Measurements from ENCODE around the gene RIMOC1.
"Not testable (repeated sequence)": the region's sequence is repeated elsewhere in the genome, so short reads cannot be mapped to it uniquely, and the experiment has no call there.

RIMOC1 gene

DNA sequence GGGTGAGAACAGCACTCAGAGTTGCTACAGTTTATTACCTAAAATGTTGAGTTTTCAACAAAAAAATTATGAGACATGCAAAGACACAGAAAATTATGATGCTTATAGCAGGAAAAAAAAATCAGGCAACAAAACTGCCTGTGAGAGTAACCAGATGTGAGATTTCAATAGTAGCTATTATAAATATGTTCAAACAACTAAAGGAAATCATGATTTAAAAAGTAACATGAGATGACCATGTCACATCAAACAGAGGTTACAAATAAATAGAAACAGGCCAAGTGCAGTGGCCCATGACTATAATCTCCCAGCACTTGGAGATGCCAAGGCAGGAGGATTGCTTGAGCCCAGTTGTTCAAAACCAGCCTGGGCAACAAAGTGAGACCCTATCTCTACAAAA, 12.1 kb upstream of the RIMOC1 start:
- DNase-seq = no peak

- peak; percentile 45 for DNase-seq
Observed at GRCh38 chr5:41893074-41893851, 10.9 kb upstream of the RIMOC1 start.

DNA sequence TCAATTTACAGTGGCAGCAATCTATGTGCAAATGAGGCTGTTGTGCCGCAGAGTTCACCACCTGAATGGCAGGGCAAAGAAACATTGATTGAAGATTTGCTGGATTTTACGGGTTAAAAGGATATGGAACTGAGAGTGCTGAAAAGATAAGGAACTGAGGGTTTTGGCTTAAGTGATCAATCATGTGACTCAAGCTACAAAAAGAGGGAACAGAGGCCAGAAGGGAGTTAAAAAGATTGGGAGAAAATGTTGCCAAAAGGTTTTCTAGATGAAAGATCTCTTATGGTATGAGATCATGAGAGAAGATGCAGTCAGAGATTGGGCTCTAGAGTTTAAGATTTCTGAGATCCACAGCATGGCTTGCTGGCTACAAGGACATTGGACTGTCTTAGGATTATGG, 7.9 kb upstream of the RIMOC1 start:
- DNase-seq = peak; percentile 3

- no peak for DNase-seq
Observed at GRCh38 chr5:41903382-41903891, 707 bp upstream of the RIMOC1 start.

DNA sequence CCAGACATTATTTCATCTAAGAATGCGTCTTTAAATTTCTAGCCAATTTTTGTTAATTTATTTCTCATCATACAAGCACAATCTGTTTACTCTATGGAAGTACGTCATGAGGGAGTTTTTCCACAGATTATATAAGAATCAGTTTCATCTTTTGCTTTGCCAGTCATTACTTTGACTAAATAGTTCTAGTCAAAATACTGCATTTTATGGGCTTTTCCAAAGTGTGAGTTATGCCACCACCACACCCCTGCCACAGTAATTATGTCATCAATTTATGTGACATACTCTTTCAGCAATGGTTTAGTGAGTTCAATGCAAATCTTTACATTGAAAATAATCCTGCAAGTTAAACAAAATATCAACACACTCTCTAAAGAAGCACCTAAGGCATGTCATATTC, 2.0 kb downstream of the RIMOC1 start:
- DNase-seq = peak; percentile 48

DNA sequence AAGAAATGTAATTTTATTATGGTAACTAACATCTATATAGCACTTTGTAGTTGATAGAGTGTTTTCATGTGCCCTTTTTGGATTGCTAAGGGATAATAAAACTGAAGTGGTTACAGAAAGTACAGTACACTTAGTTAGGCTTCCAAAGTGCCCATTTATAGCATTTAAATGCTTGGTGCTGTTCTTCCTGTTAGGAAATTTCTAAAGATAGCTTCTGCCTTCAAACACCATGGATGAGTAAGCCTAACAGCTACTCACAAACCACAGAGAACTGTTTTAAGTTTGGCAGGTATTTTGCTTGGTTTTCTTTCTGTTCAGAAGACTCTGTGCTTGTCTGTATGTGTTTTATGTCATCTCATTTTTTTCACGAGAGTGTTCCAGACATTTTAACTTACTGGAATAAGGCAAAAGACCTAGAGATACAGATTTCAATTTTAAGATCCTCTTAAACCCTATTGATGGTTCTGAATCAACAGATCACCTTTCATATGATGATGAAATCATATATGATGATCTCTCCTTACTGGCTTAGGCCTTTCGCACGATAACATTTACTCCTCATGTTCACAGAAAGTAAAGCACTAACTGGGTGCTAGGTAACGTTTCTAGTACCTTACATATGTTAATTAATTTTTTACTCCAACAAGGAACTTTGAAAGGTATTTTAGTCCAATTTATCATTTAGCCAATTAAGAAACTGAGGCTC, 4.4 kb downstream of the RIMOC1 start:
- peak; percentile 19 for DNase-seq

- DNase-seq = no peak
Observed at GRCh38 chr5:41918105-41918504, 14.0 kb downstream of the RIMOC1 start.

DNA sequence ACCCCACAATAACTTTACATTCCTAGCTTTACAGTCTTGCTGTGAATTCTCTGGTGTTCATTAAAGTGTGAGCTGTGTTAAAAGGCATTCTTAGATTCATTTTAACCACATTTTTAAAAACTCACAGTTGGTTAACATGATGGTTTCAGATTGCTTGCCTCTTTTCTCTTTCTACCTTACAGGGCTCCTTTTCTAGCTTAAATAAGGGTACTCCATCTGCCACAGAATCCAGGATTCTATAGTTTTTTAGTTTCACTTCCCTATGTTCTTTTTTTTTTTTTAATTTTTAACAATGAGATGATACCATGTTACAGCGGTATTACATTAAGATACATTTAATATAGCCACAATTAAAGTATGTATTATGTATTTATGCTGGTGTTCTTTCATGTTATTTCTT, 17.0 kb downstream of the RIMOC1 start:
- no peak for DNase-seq

GRCh38 chr5:41921874-41922273, 17.7 kb downstream of the RIMOC1 start:
- DNase-seq = peak; percentile 4

DNA sequence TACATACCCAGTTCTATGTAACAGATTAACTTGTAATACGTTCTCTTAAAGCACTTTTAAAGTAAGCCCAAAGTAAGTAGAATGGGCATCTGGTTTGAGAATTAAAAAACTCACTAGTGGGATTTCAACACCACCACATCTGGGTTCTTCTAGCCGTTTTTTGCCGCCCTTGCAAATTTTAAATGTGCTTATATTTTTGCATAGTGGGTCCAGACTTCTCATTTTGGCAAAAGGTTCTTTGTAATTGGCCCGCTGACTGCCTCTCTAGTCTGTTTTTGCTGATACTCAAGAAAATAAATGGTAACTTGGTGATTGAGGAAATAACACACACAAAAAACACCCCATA, 20.4 kb downstream of the RIMOC1 start:
- DNase-seq = no peak

GRCh38 chr5:41924872-41925554, 20.9 kb downstream of the RIMOC1 start, which contains the start of gene FBXO4:
Gene FBXO4, plus strand, starts transcription at chr5:41925281. Its CDS starts 29 bp downstream, at chr5:41925310.
- DNase-seq = peak; percentile 92

- peak; percentile 12 for DNase-seq
Observed at GRCh38 chr5:41925555-41925951, 21.4 kb downstream of the RIMOC1 start.

GRCh38 chr5:41927604-41928003, 23.5 kb downstream of the RIMOC1 start:
- no peak for DNase-seq

GRCh38 chr5:41929035-41929434, 24.9 kb downstream of the RIMOC1 start:
- no peak for DNase-seq

DNA sequence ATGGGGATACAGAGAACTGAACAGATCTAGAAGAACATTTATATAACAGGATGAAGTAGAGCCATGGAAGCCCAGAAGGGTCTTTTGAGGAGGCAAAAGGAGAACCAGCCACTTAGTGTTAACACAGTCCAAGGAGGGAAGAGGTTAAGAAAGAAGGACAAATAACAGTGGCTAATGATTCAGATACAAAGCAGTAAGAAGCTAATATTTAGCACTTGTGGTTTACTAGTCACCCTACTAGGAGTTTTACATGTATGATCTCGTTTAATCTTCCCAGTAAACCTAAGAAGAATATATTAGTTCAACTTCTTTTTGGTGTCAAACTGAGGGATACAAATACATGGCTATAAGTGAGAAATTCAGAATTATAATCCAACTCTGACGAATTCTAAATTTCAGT, 28.6 kb downstream of the RIMOC1 start:
- no peak for DNase-seq

DNA sequence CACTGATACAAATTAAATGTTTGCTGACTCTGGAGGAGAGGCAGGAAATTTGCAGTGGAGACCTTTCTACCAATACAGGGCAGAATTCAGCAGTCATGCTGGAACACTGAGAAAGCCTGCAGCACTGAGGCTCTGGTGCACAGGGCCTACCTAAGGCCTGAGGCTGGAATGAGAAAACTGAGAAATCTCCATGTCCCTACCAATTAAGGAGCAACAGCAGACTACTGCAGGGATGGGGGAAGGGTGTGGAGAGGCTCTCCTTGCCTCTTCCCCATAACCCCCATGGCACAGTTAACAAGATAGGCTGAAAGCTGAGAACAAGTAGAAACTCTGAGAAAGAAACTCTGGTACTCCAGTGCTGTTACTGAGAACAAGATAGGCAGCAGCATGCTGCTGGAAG, 31.4 kb downstream of the RIMOC1 start:
- no peak for DNase-seq

- no peak for DNase-seq
Observed at GRCh38 chr5:41940641-41941040, 36.5 kb downstream of the RIMOC1 start.

DNA sequence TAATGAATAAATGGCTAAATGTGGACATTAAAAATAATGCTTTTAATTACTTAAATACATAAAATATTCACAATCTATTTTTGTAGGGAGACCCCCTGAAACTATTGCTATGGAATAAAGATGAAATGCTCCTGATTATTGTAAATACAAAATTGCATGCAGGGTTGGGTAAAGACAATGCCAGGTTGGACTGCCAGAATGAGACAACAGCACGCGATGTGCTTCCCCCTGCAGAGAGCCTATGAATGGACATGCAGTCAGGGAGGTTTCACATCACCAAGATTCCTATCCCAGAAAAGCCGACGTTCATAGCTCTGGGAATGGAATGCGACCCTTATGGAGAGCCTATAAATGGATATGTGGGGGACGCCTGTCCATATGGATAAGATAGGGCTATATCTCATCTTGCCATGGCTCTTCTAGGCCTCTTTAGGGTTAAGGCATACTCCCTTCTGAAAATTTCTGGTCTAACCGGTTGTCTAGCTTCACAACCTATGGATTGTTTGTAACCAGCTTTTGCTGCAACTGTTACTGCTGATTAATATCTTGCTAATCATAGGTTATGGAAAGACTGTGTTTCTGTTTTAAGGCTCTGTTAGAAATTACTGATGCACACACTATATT, 41.3 kb downstream of the RIMOC1 start:
- DNase-seq = not testable (repeated sequence)

GRCh38 chr5:41951224-41951623, 47.1 kb downstream of the RIMOC1 start:
- DNase-seq = no peak

Data from suppressor macrophage treated with lipopolysaccharide for 4 hours (primary cell).